ENCODE results near the gene MCRIP2.

DNA sequence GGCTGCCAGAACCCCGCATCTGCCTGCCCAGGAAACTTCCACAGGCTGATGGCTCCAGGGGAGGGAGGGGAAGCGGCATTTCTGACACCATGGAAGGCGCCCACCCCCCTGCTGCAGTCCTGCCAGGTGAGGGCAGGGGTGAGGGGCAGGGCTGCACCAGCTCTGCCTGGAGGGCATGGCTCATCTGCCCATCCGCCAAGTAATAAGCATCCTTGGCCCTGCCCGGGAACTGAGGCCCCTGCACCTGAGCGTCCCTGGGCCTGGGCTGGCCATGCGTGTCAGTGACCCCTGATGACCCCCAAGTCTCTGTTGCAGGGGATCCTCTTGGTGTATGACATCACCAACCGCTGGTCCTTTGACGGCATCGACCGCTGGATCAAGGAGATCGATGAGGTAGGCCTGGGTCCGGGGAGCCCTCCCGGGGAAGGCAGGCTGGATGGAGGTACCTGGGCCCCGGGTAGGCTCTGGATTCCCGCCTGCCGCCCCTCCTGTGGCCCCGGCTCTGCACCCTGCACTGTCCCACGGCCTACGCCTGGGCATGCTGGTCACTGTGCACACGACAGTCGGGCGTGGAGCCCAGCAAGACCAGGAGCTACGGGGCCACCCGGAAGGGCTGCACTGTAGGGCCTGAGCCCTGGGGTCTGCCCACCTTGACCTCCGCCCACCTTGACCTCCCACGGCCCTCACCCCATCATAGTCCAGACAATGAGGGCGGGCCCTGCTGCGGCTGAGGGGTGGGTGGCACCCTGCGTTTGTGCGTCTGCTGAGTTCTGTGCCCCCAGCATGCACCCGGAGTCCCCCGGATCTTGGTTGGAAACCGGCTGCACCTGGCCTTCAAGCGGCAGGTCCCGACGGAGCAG is 16.3 kb upstream of the MCRIP2 start:
- TF ChIP-seq, protein P1, sequence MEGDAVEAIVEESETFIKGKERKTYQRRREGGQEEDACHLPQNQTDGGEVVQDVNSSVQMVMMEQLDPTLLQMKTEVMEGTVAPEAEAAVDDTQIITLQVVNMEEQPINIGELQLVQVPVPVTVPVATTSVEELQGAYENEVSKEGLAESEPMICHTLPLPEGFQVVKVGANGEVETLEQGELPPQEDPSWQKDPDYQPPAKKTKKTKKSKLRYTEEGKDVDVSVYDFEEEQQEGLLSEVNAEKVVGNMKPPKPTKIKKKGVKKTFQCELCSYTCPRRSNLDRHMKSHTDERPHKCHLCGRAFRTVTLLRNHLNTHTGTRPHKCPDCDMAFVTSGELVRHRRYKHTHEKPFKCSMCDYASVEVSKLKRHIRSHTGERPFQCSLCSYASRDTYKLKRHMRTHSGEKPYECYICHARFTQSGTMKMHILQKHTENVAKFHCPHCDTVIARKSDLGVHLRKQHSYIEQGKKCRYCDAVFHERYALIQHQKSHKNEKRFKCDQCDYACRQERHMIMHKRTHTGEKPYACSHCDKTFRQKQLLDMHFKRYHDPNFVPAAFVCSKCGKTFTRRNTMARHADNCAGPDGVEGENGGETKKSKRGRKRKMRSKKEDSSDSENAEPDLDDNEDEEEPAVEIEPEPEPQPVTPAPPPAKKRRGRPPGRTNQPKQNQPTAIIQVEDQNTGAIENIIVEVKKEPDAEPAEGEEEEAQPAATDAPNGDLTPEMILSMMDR (IDR thresholded peaks at IDR 0.05; ENCODE audit: insufficient read depth, low read depth, low read length) = no peak
- TF ChIP-seq EZH2 (IDR thresholded peaks at IDR 0.05; ENCODE audit: insufficient read depth, low read length) = no peak

Data from astrocyte (in vitro differentiated cells and primary cell).